GM15510 (cell line): Measurements from ENCODE around the gene FAM241B.
A peak's percentile ranks its signal among the peaks of the same experiment; 100 is the strongest.

Experiments used
- POLR2A ChIP-seq: IDR thresholded peaks from 3 replicates; pipeline ENCODE4 v1.6.1; 2011; ENCODE audit warnings: borderline replicate concordance; ENCODE audit not compliant: insufficient read length; ENCODE audit errors: extremely low read depth

Gene FAM241B

GRCh38 chr10:69629897-69630650 is at the start of gene FAM241B:
Gene FAM241B, plus strand, starts transcription at chr10:69630247. Its CDS starts 1,497 bp downstream, at chr10:69631744.
- TF ChIP-seq POLR2A: peak; percentile 23

GRCh38 chr10:69580435-69580834 is 49.6 kb upstream of the FAM241B start:
- TF ChIP-seq POLR2A: no peak

GRCh38 chr10:69583106-69583505 is 46.9 kb upstream of the FAM241B start:
- no peak for TF ChIP-seq POLR2A

- TF ChIP-seq POLR2A: no peak
Observed at GRCh38 chr10:69584624-69585023, 45.4 kb upstream of the FAM241B start.

GRCh38 chr10:69588358-69588757 is 41.7 kb upstream of the FAM241B start:
- TF ChIP-seq POLR2A: no peak

- TF ChIP-seq POLR2A: no peak
Observed at GRCh38 chr10:69600761-69601330, 29.2 kb upstream of the FAM241B start.

GRCh38 chr10:69609077-69609476 is 21.0 kb upstream of the FAM241B start:
- no peak for TF ChIP-seq POLR2A

- TF ChIP-seq POLR2A: no peak
Observed at GRCh38 chr10:69612760-69613159, 17.3 kb upstream of the FAM241B start.

- TF ChIP-seq POLR2A: no peak
Observed at GRCh38 chr10:69614130-69614529, 15.9 kb upstream of the FAM241B start.

GRCh38 chr10:69616358-69616757 is 13.7 kb upstream of the FAM241B start:
- no peak for TF ChIP-seq POLR2A

GRCh38 chr10:69618746-69619145 is 11.3 kb upstream of the FAM241B start:
- no peak for TF ChIP-seq POLR2A

- no peak for TF ChIP-seq POLR2A
Observed at GRCh38 chr10:69619626-69620025, 10.4 kb upstream of the FAM241B start.

GRCh38 chr10:69620625-69621024 is 9.4 kb upstream of the FAM241B start:
- TF ChIP-seq POLR2A: no peak

GRCh38 chr10:69624245-69624786 is 5.7 kb upstream of the FAM241B start:
- no peak for TF ChIP-seq POLR2A

- TF ChIP-seq POLR2A: no peak
Observed at GRCh38 chr10:69626826-69627225, 3.2 kb upstream of the FAM241B start.

GRCh38 chr10:69628891-69629290 is 1.2 kb upstream of the FAM241B start:
- TF ChIP-seq POLR2A: no peak
